ENCODE data around the gene ICAM2.

Gene ICAM2

DNA sequence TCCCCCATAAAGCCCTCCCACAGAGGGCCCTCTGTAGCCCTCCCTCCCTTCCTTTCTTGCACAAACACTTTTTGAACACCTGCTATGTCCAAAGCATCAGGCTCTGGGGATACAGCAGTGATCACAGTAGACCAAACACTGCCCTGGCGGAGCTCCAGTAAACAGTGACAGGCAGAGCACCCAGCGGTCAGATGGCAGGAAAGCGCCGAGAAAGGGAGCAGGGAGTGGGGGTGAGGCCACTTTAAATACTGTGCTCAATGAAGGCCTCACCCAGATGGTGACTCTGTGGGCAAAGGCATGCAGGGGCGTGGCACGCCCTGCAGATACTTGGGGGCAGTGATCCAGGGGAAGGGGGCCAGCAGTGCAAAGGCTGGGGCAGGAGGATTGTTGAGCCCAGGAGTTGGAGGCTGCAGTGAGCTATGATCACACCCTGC, 14.7 kb downstream of the ICAM2 start:
- TF ChIP-seq FOXK2 (IDR thresholded peaks at IDR 0.05) (no peak), NFRKB (IDR thresholded peaks at IDR 0.05) (no peak), CTBP1 (IDR thresholded peaks at IDR 0.05; ENCODE audit: borderline replicate concordance) (no peak), ZNF384 (IDR thresholded peaks at IDR 0.05) (no peak), HDGF (IDR thresholded peaks at IDR 0.05; ENCODE audit: borderline replicate concordance) (no peak), FOXM1 (IDR thresholded peaks at IDR 0.05; ENCODE audit: borderline replicate concordance) (no peak), PKNOX1 (IDR thresholded peaks at IDR 0.05) (no peak)
- ChIA-PET POLR2A (interaction anchor here (1.1 to 1.7 kb wide), 2 partner anchors 11 to 20 kb away, joined by 3 to 6 read pairs; no protein-coding TSS in a partner anchor), CTCF (interaction anchor here (0.6 to 2.1 kb wide), 3 partner anchors 11 to 119 kb away, joined by 3 to 6 read pairs (median 3); no protein-coding TSS in a partner anchor)
- DNase-seq (ENCODE audit: extremely low spot score): no peak

DNA sequence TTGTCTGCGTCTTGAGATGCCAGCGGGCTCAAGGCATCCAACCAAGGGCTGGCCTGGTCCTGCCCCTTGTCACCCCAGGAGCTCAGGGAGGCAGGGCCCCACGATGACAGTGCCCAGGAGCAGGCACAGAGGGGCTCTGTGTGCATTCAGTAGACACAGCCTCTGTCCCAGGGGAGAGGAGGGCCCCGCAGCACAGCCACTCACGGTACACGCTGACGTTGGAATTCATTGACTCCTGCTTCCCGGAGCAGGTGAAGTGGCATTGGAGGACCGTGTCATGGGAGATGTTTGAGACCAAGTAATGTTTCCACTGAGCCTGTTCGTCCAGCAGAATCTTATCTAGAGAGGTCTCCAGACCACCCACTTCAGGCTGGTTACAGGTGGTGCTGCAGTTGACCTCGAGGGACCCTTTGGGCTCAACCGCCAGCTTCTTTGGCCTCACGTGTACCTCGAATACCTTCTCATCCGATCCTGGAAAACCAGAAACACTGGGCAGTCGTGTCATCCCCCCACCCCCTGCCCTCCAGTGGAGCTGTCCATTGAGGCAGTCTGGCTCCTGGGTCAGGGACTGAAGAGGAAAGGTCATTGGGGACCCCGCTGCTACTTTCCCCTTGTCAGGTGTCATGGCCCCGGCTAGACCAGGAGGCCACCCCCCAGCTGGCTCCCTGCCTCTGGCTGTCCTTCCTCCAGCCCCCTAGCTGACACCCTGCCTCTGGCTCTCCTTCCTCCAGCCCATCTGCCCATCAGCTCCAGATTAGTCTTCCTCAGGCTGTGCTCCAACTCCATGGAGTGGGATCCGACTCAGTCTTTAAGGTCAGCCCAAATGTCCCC, 15.3 kb downstream of the ICAM2 start:
- POLR2A ChIA-PET: interaction anchor here (1.1 to 1.7 kb wide), 2 partner anchors 10 to 20 kb away, joined by 3 to 6 read pairs; no protein-coding TSS in a partner anchor
- no peak for DNase-seq (ENCODE audit: extremely low spot score)
- no peak for TF ChIP-seq ARNT (IDR thresholded peaks at IDR 0.05)
- TF ChIP-seq SUZ12 (IDR thresholded peaks at IDR 0.05): no peak
- no peak for TF ChIP-seq TARDBP (IDR thresholded peaks at IDR 0.05)
- no peak for TF ChIP-seq ZNF384 (IDR thresholded peaks at IDR 0.05)
- TF ChIP-seq NFRKB (IDR thresholded peaks at IDR 0.05): no peak
- no peak for TF ChIP-seq CTBP1 (IDR thresholded peaks at IDR 0.05; ENCODE audit: borderline replicate concordance)
- no peak for TF ChIP-seq L3MBTL2 (conservative IDR thresholded peaks at IDR 0.05)
- no peak for TF ChIP-seq HDGF (IDR thresholded peaks at IDR 0.05; ENCODE audit: borderline replicate concordance)
- CTCF ChIA-PET: interaction anchor here (0.6 to 2.1 kb wide), 3 partner anchors 12 to 118 kb away, joined by 3 to 6 read pairs (median 3); no protein-coding TSS in a partner anchor

DNA sequence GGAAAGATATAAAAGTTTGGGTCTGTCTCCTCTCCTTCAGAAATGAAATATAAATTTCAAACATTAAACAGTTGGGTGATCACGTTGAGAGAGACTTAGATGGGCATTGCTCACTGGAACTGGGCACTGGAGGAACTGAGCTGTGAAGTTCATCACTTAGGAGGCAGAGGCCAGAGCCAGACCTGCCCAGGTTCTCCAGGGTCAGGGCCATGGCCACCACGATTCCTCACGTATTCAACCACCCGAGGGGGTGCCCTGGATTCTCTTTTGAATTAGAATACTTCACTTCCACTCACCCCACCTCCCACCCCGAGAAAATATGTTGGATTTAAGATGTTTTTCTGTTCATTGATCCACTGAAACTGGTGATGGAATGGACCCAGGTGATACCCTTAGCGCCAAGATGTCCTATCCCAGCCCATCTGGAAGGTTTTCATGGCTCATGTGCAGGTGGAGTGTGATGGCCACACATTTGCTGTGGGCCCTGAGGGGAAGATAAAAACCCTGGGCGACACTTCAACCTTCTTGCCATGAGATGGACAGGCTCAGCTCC, 16.1 kb downstream of the ICAM2 start:
- CTCF ChIA-PET: no interaction called here

GRCh38 chr17:64003526-64004121, 16.8 kb downstream of the ICAM2 start:
- ChIA-PET CTCF (no interaction called here), POLR2A (no interaction called here)
- DNase-seq (ENCODE audit: extremely low spot score): no peak
- no peak for TF ChIP-seq SP1 (IDR thresholded peaks at IDR 0.05)
- TF ChIP-seq FOXK2 (IDR thresholded peaks at IDR 0.05): no peak
- no peak for TF ChIP-seq SUZ12 (IDR thresholded peaks at IDR 0.05)

More for the DNA sequence above, 16.1 kb downstream of the ICAM2 start:
- TF ChIP-seq L3MBTL2 (conservative IDR thresholded peaks at IDR 0.05) (no peak), NFRKB (IDR thresholded peaks at IDR 0.05) (no peak), ARNT (IDR thresholded peaks at IDR 0.05) (no peak), ZNF384 (IDR thresholded peaks at IDR 0.05) (no peak), HDGF (IDR thresholded peaks at IDR 0.05; ENCODE audit: borderline replicate concordance) (no peak), BHLHE40 (IDR thresholded peaks at IDR 0.05; ENCODE audit: borderline replicate concordance) (no peak), SUZ12 (IDR thresholded peaks at IDR 0.05) (no peak), LEF1 (IDR thresholded peaks at IDR 0.05; ENCODE audit: borderline replicate concordance) (no peak), FOXA1 (IDR thresholded peaks at IDR 0.05) (no peak), CTBP1 (IDR thresholded peaks at IDR 0.05; ENCODE audit: borderline replicate concordance) (no peak), ELF4 (IDR thresholded peaks at IDR 0.05) (no peak), PKNOX1 (IDR thresholded peaks at IDR 0.05) (no peak), SP1 (IDR thresholded peaks at IDR 0.05) (no peak), TARDBP (IDR thresholded peaks at IDR 0.05) (no peak), FOXM1 (IDR thresholded peaks at IDR 0.05; ENCODE audit: borderline replicate concordance) (no peak)
- no peak for DNase-seq (ENCODE audit: extremely low spot score)
- POLR2A ChIA-PET: no interaction called here

- POLR2A ChIA-PET: no interaction called here
- CTCF ChIA-PET: interaction anchor here (1.1 to 1.3 kb wide), 2 partner anchors 13 to 26 kb away, joined by 3 to 5 read pairs; no protein-coding TSS in a partner anchor
- DNase-seq (ENCODE audit: extremely low spot score): no peak
- TF ChIP-seq CTBP1 (IDR thresholded peaks at IDR 0.05; ENCODE audit: borderline replicate concordance) (no peak), HDGF (IDR thresholded peaks at IDR 0.05; ENCODE audit: borderline replicate concordance) (no peak), FOXA1 (IDR thresholded peaks at IDR 0.05) (no peak), BHLHE40 (IDR thresholded peaks at IDR 0.05; ENCODE audit: borderline replicate concordance) (no peak), SUZ12 (IDR thresholded peaks at IDR 0.05) (no peak), PKNOX1 (IDR thresholded peaks at IDR 0.05) (no peak), ARNT (IDR thresholded peaks at IDR 0.05) (no peak), NFRKB (IDR thresholded peaks at IDR 0.05) (no peak), SP1 (IDR thresholded peaks at IDR 0.05) (no peak), FOXM1 (IDR thresholded peaks at IDR 0.05; ENCODE audit: borderline replicate concordance) (no peak)
Measured at GRCh38 chr17:64002658-64003525, 17.5 kb downstream of the ICAM2 start.

All from HEK293T (cell line).